Smooth muscle cell (in vitro differentiated cells): ENCODE data around the gene ELP2. TPM values are rescaled to one million over a fixed set of nuclear protein-coding genes. Genes with fewer than 3 reads are reported as not detected.
A peak's percentile ranks its signal among the peaks of the same experiment; 100 is the strongest.

Experiments used
- DNase-seq: peaks from one replicate; lab custom pipeline; 2025; ENCODE audit not compliant: unreplicated experiment; lab: John Stamatoyannopoulos, UW
- H2AFZ ChIP-seq: fragments of 200-600 bp; sonication (generic); 2 replicates; pipeline ENCODE4 v1.6.0; 2016; ENCODE audit warnings: antibody characterized with exemption, low read depth, mild to moderate bottlenecking
- H3F3A ChIP-seq: fragments of 200-600 bp; sonication (generic); 2 replicates; pipeline ENCODE4 v1.6.0; 2017; ENCODE audit warnings: antibody characterized with exemption, low read depth
- H3K27ac ChIP-seq: fragments of 200-600 bp; sonication (generic); 2 replicates; pipeline ENCODE4 v1.5.1; 2016; ENCODE audit warnings: low read depth, mild to moderate bottlenecking
- H3K27me3 ChIP-seq: fragments of 200-600 bp; sonication (generic); 2 replicates; pipeline ENCODE4 v1.6.1; 2016; ENCODE audit warnings: low read depth, mild to moderate bottlenecking
- H3K36me3 ChIP-seq: fragments of 200-600 bp; sonication (generic); 2 replicates; pipeline ENCODE4 v1.5.1; 2016; ENCODE audit warnings: low read depth
- H3K4me1 ChIP-seq: fragments of 200-600 bp; sonication (generic); 2 replicates; pipeline ENCODE4 v1.5.1; 2016; ENCODE audit warnings: low read depth
- H3K4me2 ChIP-seq: fragments of 200-600 bp; sonication (generic); 2 replicates; pipeline ENCODE4 v1.6.0; 2016; ENCODE audit warnings: mild to moderate bottlenecking
- H3K4me3 ChIP-seq: fragments of 200-600 bp; sonication (generic); 2 replicates; pipeline ENCODE4 v1.5.1; 2016; ENCODE audit warnings: mild to moderate bottlenecking
- H3K79me2 ChIP-seq: fragments of 200-600 bp; sonication (generic); 2 replicates; pipeline ENCODE4 v1.6.0; 2016; ENCODE audit warnings: low read depth, mild to moderate bottlenecking
- H3K9ac ChIP-seq: fragments of 200-600 bp; sonication (generic); 2 replicates; pipeline ENCODE4 v1.6.0; 2016; ENCODE audit warnings: low read depth
- H3K9me3 ChIP-seq: fragments of 200-600 bp; sonication (generic); replicated peaks from 2 replicates; pipeline ENCODE4 v1.5.1; 2016; ENCODE audit warnings: low read depth
- H4K20me1 ChIP-seq: fragments of 200-600 bp; sonication (generic); 2 replicates; pipeline ENCODE4 v1.6.0; 2016; ENCODE audit warnings: low read depth
- CTCF ChIP-seq: fragments of 200-600 bp; sonication (generic); IDR thresholded peaks from 2 replicates; pipeline ENCODE4 v1.5.1; 2017; ENCODE audit warnings: borderline replicate concordance, mild to moderate bottlenecking, antibody characterized with exemption; ENCODE audit not compliant: insufficient read depth, poor library complexity, severe bottlenecking
- WGBS: methylation state at CpG from one replicate; pipeline ENCODE4 v1.1.7; 2016; ENCODE audit warnings: low lambda C conversion rate; 5-methylcytosine and 5-hydroxymethylcytosine counted together
- polyA plus RNA-seq: library from polyadenylated mRNA; unstranded; fragments of >200 nt; fragmentation: Nextera tagmentation; extraction: Ambion mirVana; gene quantifications from 2 replicates; pipeline ENCODE4 v1.2.1, GENCODE V29; 2016
- total RNA-seq: library from RNA; depleted of rRNA; stranded (reverse); fragments of >200 nt; gene quantifications from 2 replicates; pipeline ENCODE4 v1.2.3, GENCODE V29; 2014

The ELP2 gene
- total and polyA plus RNA-seq, 2 experiments from 2014 or later, result 69.3 to 90.1 TPM

- Histone ChIP-seq H3K27me3 (peaks cover 5% of the 10 kb centered on the region), H3K27ac (no peak overlapping the region), H3K79me2 (peaks cover 5% of the 10 kb centered on the region), H3K4me1 (peaks cover 5% of the 10 kb centered on the region), H3K4me3 (no peak overlapping the region), H3K4me2 (peak overlapping the region; percentile 99), H2AFZ (no peak overlapping the region), H3K9ac (no peak overlapping the region), H4K20me1 (no peaks in the 10 kb centered on the region), H3K9me3 (no peaks in the 10 kb centered on the region), H3F3A (no peaks in the 10 kb centered on the region), H3K36me3 (no peaks in the 10 kb centered on the region)
- no peak for TF ChIP-seq CTCF
- WGBS, result 80% methylated on average over 18 of the region's 18 CpGs
- no peak for DNase-seq
Observed at GRCh38 chr18:36185901-36186460, 56.3 kb downstream of the ELP2 start.

- H3K9ac ChIP-seq, result peak overlapping the region; percentile 24
- H3K9me3 ChIP-seq, result no peaks in the 10 kb centered on the region
- H3F3A ChIP-seq, result no peaks in the 10 kb centered on the region
- no peak for TF ChIP-seq CTCF
- H3K27me3 ChIP-seq, result peaks cover 5% of the 10 kb centered on the region
- peaks cover 5% of the 10 kb centered on the region for H3K79me2 ChIP-seq
- no peaks in the 10 kb centered on the region for H4K20me1 ChIP-seq
- peak overlapping the region; percentile 74 for H3K4me3 ChIP-seq
- H3K27ac ChIP-seq, result no peak overlapping the region
- WGBS, result 16% methylated on average over 29 of the region's 47 CpGs
- peak overlapping the region; percentile 99 for H3K4me2 ChIP-seq
- H3K36me3 ChIP-seq, result no peaks in the 10 kb centered on the region
- no peak for DNase-seq
- peak overlapping the region; percentile 93 for H2AFZ ChIP-seq
- H3K4me1 ChIP-seq, result peaks cover 5% of the 10 kb centered on the region
Observed at GRCh38 chr18:36186461-36187192, 56.9 kb downstream of the ELP2 start.

- Histone ChIP-seq H4K20me1 (no peaks in the 10 kb centered on the region), H3K9me3 (no peaks in the 10 kb centered on the region), H3K9ac (peak within 1 kb of the TSS; percentile 32), H3K4me1 (peaks cover 5% of the 10 kb centered on the region), H3K36me3 (no peaks in the 10 kb centered on the region), H3K79me2 (peaks cover 5% of the 10 kb centered on the region), H3K4me3 (peak within 1 kb of the TSS; percentile 74), H3K27me3 (peaks cover 5% of the 10 kb centered on the region), H3K4me2 (peak within 1 kb of the TSS; percentile 99), H2AFZ (peak within 1 kb of the TSS; percentile 93), H3K27ac (no peak within 1 kb of the TSS), H3F3A (no peaks in the 10 kb centered on the region)
- TF ChIP-seq CTCF, result no peak
- DNase-seq, result peak; percentile 31
- WGBS, result under 1% methylated on average over 55 of the region's 66 CpGs
Observed at GRCh38 chr18:36187193-36187825, 57.6 kb downstream of the ELP2 start, which contains the start of gene MOCOS. Gene MOCOS (plus strand): TSS chr18:36187497. CDS start chr18:36187540, 43 bp downstream.
